GM19463 (cell line): ENCODE data around the gene PRODH2.

Experiments used
- ATAC-seq: cut with Tn5 transposase; IDR thresholded peaks from one replicate; pipeline ENCODE4 v1.9.1; 2021; ENCODE audit warnings: mild to moderate bottlenecking, moderate library complexity; ENCODE audit not compliant: unreplicated experiment

Gene PRODH2

GRCh38 chr19:35759697-35760096 lies 52.9 kb downstream of the PRODH2 start:
- no peak for ATAC-seq

- ATAC-seq = peak; percentile 94
Observed at GRCh38 chr19:35757749-35758608, 54.7 kb downstream of the PRODH2 start, which contains the start of gene PROSER3. PROSER3 (plus strand) TSS chr19:35758176; CDS start chr19:35758216, 40 bp downstream.

- ATAC-seq = no peak
Observed at GRCh38 chr19:35757231-35757748, 55.4 kb downstream of the PRODH2 start.

- no peak for ATAC-seq
Observed at GRCh38 chr19:35756377-35757230, 56.0 kb downstream of the PRODH2 start, which contains the start of gene HSPB6. HSPB6 (minus strand) TSS chr19:35757029; CDS start chr19:35757008, 21 bp downstream.

GRCh38 chr19:35755550-35756376 lies 56.9 kb downstream of the PRODH2 start:
- no peak for ATAC-seq

GRCh38 chr19:35755131-35755549 lies 57.5 kb downstream of the PRODH2 start:
- no peak for ATAC-seq

GRCh38 chr19:35754370-35755130 lies 58.1 kb downstream of the PRODH2 start:
- no peak for ATAC-seq

- no peak for ATAC-seq
Observed at GRCh38 chr19:35753634-35754369, 58.8 kb downstream of the PRODH2 start.

- no peak for ATAC-seq
Observed at GRCh38 chr19:35752746-35753350, 59.8 kb downstream of the PRODH2 start.

GRCh38 chr19:35751839-35752745 lies 60.6 kb downstream of the PRODH2 start:
- no peak for ATAC-seq

GRCh38 chr19:35750167-35750566 lies 62.5 kb downstream of the PRODH2 start:
- ATAC-seq = no peak
